GM21381 (cell line): Measurements from ENCODE around the gene BCAM.

Source experiments
- ATAC-seq: cut with Tn5 transposase; IDR thresholded peaks from one replicate; pipeline ENCODE4 v1.9.1; 2021; ENCODE audit warnings: mild to moderate bottlenecking, moderate library complexity; ENCODE audit not compliant: unreplicated experiment

The BCAM gene

GRCh38 chr19:44788971-44789370 lies 19.9 kb upstream of the BCAM start:
- no peak for ATAC-seq

GRCh38 chr19:44789943-44790483 lies 18.9 kb upstream of the BCAM start:
- no peak for ATAC-seq

GRCh38 chr19:44792281-44792680 lies 16.6 kb upstream of the BCAM start:
- no peak for ATAC-seq

- ATAC-seq = no peak
Observed at GRCh38 chr19:44794610-44795009, 14.3 kb upstream of the BCAM start.

GRCh38 chr19:44795398-44795987 lies 13.4 kb upstream of the BCAM start:
- no peak for ATAC-seq

GRCh38 chr19:44796701-44797115 lies 12.2 kb upstream of the BCAM start:
- ATAC-seq = no peak

GRCh38 chr19:44799627-44800346 lies 9.1 kb upstream of the BCAM start:
- ATAC-seq = no peak

- no peak for ATAC-seq
Observed at GRCh38 chr19:44800461-44800860, 8.4 kb upstream of the BCAM start.

GRCh38 chr19:44803442-44804428 lies 5.2 kb upstream of the BCAM start:
- no peak for ATAC-seq

- no peak for ATAC-seq
Observed at GRCh38 chr19:44806291-44806690, 2.6 kb upstream of the BCAM start.

- ATAC-seq = no peak
Observed at GRCh38 chr19:44807162-44807561, 1.7 kb upstream of the BCAM start.

GRCh38 chr19:44807652-44808462 lies 1.0 kb upstream of the BCAM start:
- no peak for ATAC-seq

GRCh38 chr19:44809577-44810233 lies 802 bp downstream of the BCAM start:
- ATAC-seq = no peak

- no peak for ATAC-seq
Observed at GRCh38 chr19:44810234-44811121, 1.6 kb downstream of the BCAM start.

GRCh38 chr19:44811122-44811419 lies 2.2 kb downstream of the BCAM start:
- ATAC-seq = no peak

- ATAC-seq = no peak
Observed at GRCh38 chr19:44812142-44812718, 3.3 kb downstream of the BCAM start.

GRCh38 chr19:44813070-44813840 lies 4.4 kb downstream of the BCAM start:
- ATAC-seq = no peak

GRCh38 chr19:44813841-44814470 lies 5.1 kb downstream of the BCAM start:
- ATAC-seq = no peak
